ENCODE measurements around the gene EIF4EBP3.

GRCh38 chr5:140565024-140565779 lies 17.7 kb downstream of the EIF4EBP3 start:
- TF ChIP-seq POLR2A (IDR thresholded peaks at IDR 0.05; ENCODE audit: low read depth, low read length) (no peak), CTCF (conservative IDR thresholded peaks at IDR 0.05; ENCODE audit: low read depth, low read length) (no peak), FOS (IDR thresholded peaks at IDR 0.05; ENCODE audit: low read depth, low read length) (no peak), USF2 (IDR thresholded peaks at IDR 0.05; ENCODE audit: low read depth, low read length) (no peak), CEBPB (IDR thresholded peaks at IDR 0.05; ENCODE audit: low read depth, low read length) (no peak), MXI1 (IDR thresholded peaks at IDR 0.05; ENCODE audit: borderline replicate concordance, low read depth, low read length) (no peak), BHLHE40 (IDR thresholded peaks at IDR 0.05; ENCODE audit: low read depth, low read length) (no peak)
